Skeletal muscle cell (primary cell): ENCODE data around the gene COX4I2.
"Not testable (repeated sequence)": the region's sequence is repeated elsewhere in the genome, so short reads cannot be mapped to it uniquely, and the experiment has no call there.

ENCODE experiments used
- DNase-seq: peaks from one replicate; pipeline ENCODE4 v3.0.0-alpha.2; 2010; ENCODE audit warnings: low read depth
- H3K4me3 ChIP-seq: 2 replicates; pipeline ENCODE4 v1.5.1; 2011; ENCODE audit warnings: low read depth, mild to moderate bottlenecking, control low read depth, low read length, moderate library complexity

COX4I2 gene

GRCh38 chr20:31637660-31638059 lies at the start of gene COX4I2:
COX4I2 (plus strand) TSS chr20:31637912; CDS start chr20:31639018, 1,106 bp downstream.
- no peak within 1 kb of the TSS for H3K4me3 ChIP-seq
- no peak for DNase-seq

GRCh38 chr20:31590717-31591225 lies 46.9 kb upstream of the COX4I2 start:
- no peak for DNase-seq
- H3K4me3 ChIP-seq, result no peak overlapping the region

GRCh38 chr20:31593221-31594001 lies 44.3 kb upstream of the COX4I2 start:
- H3K4me3 ChIP-seq, result no peak overlapping the region
- DNase-seq, result peak; percentile 73

GRCh38 chr20:31594002-31594557 lies 43.6 kb upstream of the COX4I2 start:
- DNase-seq, result no peak
- H3K4me3 ChIP-seq, result no peak overlapping the region

- no peak for DNase-seq
- no peak overlapping the region for H3K4me3 ChIP-seq
These were observed 42.9 kb upstream of the COX4I2 start for GRCh38 chr20:31594558-31595379.

- no peak for DNase-seq
- H3K4me3 ChIP-seq, result no peak overlapping the region
These were observed 42.4 kb upstream of the COX4I2 start for GRCh38 chr20:31595380-31595653.

- no peak overlapping the region for H3K4me3 ChIP-seq
- DNase-seq, result peak; percentile 91
These were observed 41.9 kb upstream of the COX4I2 start for GRCh38 chr20:31595654-31596411.

GRCh38 chr20:31596412-31596715 lies 41.3 kb upstream of the COX4I2 start:
- not testable (repeated sequence) for H3K4me3 ChIP-seq, DNase-seq

GRCh38 chr20:31596831-31597480 lies 40.8 kb upstream of the COX4I2 start:
- H3K4me3 ChIP-seq, result no peak overlapping the region
- no peak for DNase-seq

GRCh38 chr20:31597481-31597855 lies 40.2 kb upstream of the COX4I2 start:
- DNase-seq, result no peak
- no peak overlapping the region for H3K4me3 ChIP-seq

GRCh38 chr20:31602431-31602778 lies 35.3 kb upstream of the COX4I2 start:
- no peak for DNase-seq
- no peak overlapping the region for H3K4me3 ChIP-seq

- H3K4me3 ChIP-seq, result no peak overlapping the region
- DNase-seq, result peak; percentile 69
These were observed 34.8 kb upstream of the COX4I2 start for GRCh38 chr20:31602779-31603441.

GRCh38 chr20:31603822-31604566 lies 33.7 kb upstream of the COX4I2 start:
- H3K4me3 ChIP-seq, result peak overlapping the region; percentile 97
- DNase-seq, result peak; percentile 91

GRCh38 chr20:31604567-31605030 lies 33.1 kb upstream of the COX4I2 start:
- H3K4me3 ChIP-seq, result peak overlapping the region; percentile 97
- DNase-seq, result no peak

- H3K4me3 ChIP-seq, result peak within 1 kb of the TSS; percentile 97
- DNase-seq, result peak; percentile 87
These were observed 32.4 kb upstream of the COX4I2 start, which contains the start of gene ID1 for GRCh38 chr20:31605031-31605901. ID1 (plus strand) TSS chr20:31605289; CDS start chr20:31605388, 99 bp downstream.

- no peak for DNase-seq
- peak overlapping the region; percentile 97 for H3K4me3 ChIP-seq
These were observed 31.6 kb upstream of the COX4I2 start for GRCh38 chr20:31605902-31606803.
